ENCODE results near the gene PISD. TPM values are rescaled to one million over a fixed set of nuclear protein-coding genes. Genes with fewer than 3 reads are reported as not detected.

Gene PISD
- total RNA-seq, 2 experiments from 2014 or later, result 21.5 to 51.9 TPM

DNA sequence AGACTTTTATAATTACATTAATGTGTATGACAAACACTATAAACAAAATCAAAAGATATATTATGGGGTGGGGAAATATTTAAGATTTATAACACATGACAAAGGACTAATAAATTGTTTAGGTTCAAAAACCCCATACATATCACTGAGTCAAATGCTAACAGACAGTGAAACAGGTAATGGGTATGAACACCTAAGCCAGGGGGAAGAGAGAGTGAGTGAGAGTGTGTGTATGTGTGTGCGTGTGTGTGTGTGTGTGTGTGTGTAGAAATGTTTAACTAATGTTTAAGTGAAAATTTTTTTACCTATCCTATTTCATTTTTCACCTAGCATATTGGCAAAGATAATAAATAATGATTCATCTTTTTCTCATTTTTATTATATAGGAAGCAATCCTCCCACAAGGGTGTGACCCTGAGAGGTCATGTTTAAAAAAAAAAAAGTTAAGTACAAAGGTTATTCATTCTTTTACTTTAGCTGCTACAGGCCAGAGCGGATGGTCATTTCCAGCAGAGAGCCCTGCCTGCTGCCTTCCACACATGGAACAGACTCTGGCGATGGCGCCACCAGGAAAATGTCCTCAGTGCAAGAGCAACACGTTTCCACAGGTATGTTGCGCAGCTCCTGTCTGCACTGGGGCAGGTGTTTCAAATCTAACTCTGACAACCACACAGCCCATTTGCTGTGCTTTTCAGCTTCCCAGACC is 72.9 kb downstream of the PISD start:
- Histone ChIP-seq H3K4me1 (ENCODE audit: insufficient read depth, low read length, poor library complexity, severe bottlenecking) (no peaks in the 10 kb centered on the region), H3K36me3 (ENCODE audit: insufficient read depth, low read length) (peaks cover 59% of the 10 kb centered on the region), H4K20me1 (ENCODE audit: insufficient read depth, low read length) (no peaks in the 10 kb centered on the region), H3K9me3 (ENCODE audit: low read length) (no peaks in the 10 kb centered on the region), H2AFZ (ENCODE audit: low read length) (no peak overlapping the region), H3K4me2 (ENCODE audit: low read length) (no peak overlapping the region), H3K27ac (ENCODE audit: low read depth, low read length, poor library complexity, severe bottlenecking) (no peak overlapping the region), H3K9me2 (ENCODE audit: insufficient read depth, low read length) (no peaks in the 10 kb centered on the region), H3K4me3 (ENCODE audit: low read depth, low read length, poor library complexity, severe bottlenecking) (no peak overlapping the region), H3K79me2 (ENCODE audit: insufficient read depth, low read depth, low read length) (no peaks in the 10 kb centered on the region)
- ChIA-PET POLR2A (no interaction called here), CTCF (ENCODE audit: unreplicated experiment) (no interaction called here)
- no peak for DNase-seq (ENCODE audit: low spot score)
- no TSS peak for BruUV-seq (replicated peaks)
- intact Hi-C loops (cut with micrococcal nuclease; ENCODE audit: unreplicated experiment), result no loop called here
- TF ChIP-seq EZH2phosphoT487 (IDR thresholded peaks at IDR 0.05; ENCODE audit: borderline replicate concordance, low read depth, low read length), result no peak
- TF ChIP-seq, protein P1, sequence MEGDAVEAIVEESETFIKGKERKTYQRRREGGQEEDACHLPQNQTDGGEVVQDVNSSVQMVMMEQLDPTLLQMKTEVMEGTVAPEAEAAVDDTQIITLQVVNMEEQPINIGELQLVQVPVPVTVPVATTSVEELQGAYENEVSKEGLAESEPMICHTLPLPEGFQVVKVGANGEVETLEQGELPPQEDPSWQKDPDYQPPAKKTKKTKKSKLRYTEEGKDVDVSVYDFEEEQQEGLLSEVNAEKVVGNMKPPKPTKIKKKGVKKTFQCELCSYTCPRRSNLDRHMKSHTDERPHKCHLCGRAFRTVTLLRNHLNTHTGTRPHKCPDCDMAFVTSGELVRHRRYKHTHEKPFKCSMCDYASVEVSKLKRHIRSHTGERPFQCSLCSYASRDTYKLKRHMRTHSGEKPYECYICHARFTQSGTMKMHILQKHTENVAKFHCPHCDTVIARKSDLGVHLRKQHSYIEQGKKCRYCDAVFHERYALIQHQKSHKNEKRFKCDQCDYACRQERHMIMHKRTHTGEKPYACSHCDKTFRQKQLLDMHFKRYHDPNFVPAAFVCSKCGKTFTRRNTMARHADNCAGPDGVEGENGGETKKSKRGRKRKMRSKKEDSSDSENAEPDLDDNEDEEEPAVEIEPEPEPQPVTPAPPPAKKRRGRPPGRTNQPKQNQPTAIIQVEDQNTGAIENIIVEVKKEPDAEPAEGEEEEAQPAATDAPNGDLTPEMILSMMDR (conservative IDR thresholded peaks at IDR 0.05; ENCODE audit: low read length), result no peak

DNA sequence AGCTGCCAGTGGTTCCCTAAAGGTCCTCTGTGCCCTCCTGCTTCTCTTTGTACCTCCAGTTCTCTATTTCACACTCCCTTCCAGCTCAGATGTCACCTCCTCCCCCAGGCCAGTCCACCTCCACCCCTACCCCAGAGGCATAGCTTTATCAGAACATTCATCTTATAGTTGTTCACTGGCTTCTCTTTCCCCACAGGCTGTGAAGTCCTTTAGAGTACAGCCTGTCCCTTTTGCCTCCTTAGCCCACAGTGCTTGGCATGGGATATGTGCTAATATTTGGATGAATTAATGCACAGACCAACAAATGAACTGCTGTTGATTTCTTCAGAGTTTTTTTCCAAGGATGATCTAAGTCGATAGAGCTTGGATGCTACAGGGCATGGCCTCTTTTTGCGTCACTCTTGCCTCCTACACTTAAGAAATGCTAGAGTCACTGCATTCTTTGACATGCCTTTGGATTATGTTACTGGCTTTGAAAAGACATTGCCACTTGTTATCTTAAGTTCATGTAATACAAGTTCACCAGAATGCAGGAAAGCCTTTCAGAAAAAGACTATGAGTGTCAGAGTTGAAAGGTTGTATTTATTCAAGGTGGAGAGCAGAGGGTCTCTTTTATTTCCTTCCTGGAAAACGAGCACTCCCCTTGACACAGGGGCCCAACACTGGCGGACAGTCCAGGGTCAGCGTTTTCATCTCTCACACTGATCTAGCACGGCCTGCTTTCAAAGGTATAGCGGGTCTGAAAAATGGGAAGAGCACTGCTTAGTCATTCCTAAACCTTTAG is 75.7 kb downstream of the PISD start:
- intact Hi-C loops (cut with micrococcal nuclease; ENCODE audit: unreplicated experiment), result no loop called here
- Histone ChIP-seq H3K79me2 (ENCODE audit: insufficient read depth, low read depth, low read length) (no peaks in the 10 kb centered on the region), H2AFZ (ENCODE audit: low read length) (no peak overlapping the region), H4K20me1 (ENCODE audit: insufficient read depth, low read length) (no peaks in the 10 kb centered on the region), H3K9me2 (ENCODE audit: insufficient read depth, low read length) (no peaks in the 10 kb centered on the region), H3K9me3 (ENCODE audit: low read length) (no peaks in the 10 kb centered on the region), H3K27ac (ENCODE audit: low read depth, low read length, poor library complexity, severe bottlenecking) (no peak overlapping the region), H3K36me3 (ENCODE audit: insufficient read depth, low read length) (peaks cover 74% of the 10 kb centered on the region), H3K4me3 (ENCODE audit: low read depth, low read length, poor library complexity, severe bottlenecking) (no peak overlapping the region), H3K4me2 (ENCODE audit: low read length) (no peak overlapping the region), H3K4me1 (ENCODE audit: insufficient read depth, low read length, poor library complexity, severe bottlenecking) (no peaks in the 10 kb centered on the region)
- BruUV-seq (replicated peaks), result no TSS peak
- POLR2A ChIA-PET, result interaction anchor here (0.6 kb wide), 2 partner anchors 25 to 155 kb away, joined by 3 to 5 read pairs; no protein-coding TSS in a partner anchor
- CTCF ChIA-PET (ENCODE audit: unreplicated experiment), result no interaction called here
- no peak for DNase-seq (ENCODE audit: low spot score)
- TF ChIP-seq, protein P1 (conservative IDR thresholded peaks at IDR 0.05; ENCODE audit: low read length), result no peak
- TF ChIP-seq EZH2phosphoT487 (IDR thresholded peaks at IDR 0.05; ENCODE audit: borderline replicate concordance, low read depth, low read length), result no peak
